ENCODE measurements around the gene RPL22L1.
"Not testable (repeated sequence)": the region's sequence is repeated elsewhere in the genome, so short reads cannot be mapped to it uniquely, and the experiment has no call there.

Gene RPL22L1

GRCh38 chr3:170829546-170830272, 40.3 kb downstream of the RPL22L1 start:
- no peak for DNase-seq (ENCODE audit: low read depth in 2 of 2)

- DNase-seq (ENCODE audit: low read depth in 2 of 2) = no peak
These were observed 43.9 kb downstream of the RPL22L1 start for GRCh38 chr3:170826047-170826446.

GRCh38 chr3:170823562-170823961, 46.4 kb downstream of the RPL22L1 start:
- DNase-seq (ENCODE audit: low read depth in 2 of 2) = not testable (repeated sequence)

GRCh38 chr3:170818325-170818724, 51.7 kb downstream of the RPL22L1 start:
- DNase-seq (ENCODE audit: low read depth in 2 of 2) = not testable (repeated sequence)

- not testable (repeated sequence) for DNase-seq (ENCODE audit: low read depth in 2 of 2)
These were observed 52.5 kb downstream of the RPL22L1 start for GRCh38 chr3:170817471-170817870.

GRCh38 chr3:170816841-170817240, 53.2 kb downstream of the RPL22L1 start:
- DNase-seq (ENCODE audit: low read depth in 2 of 2) = no peak

GRCh38 chr3:170816341-170816740, 53.7 kb downstream of the RPL22L1 start:
- no peak for DNase-seq (ENCODE audit: low read depth in 2 of 2)

- DNase-seq (ENCODE audit: low read depth in 2 of 2) = no peak
These were observed 54.1 kb downstream of the RPL22L1 start for GRCh38 chr3:170815936-170816335.

GRCh38 chr3:170815340-170815739, 54.7 kb downstream of the RPL22L1 start:
- DNase-seq (ENCODE audit: low read depth in 2 of 2) = no peak

All from stimulated activated CD4-positive, alpha-beta T cell treated with anti-CD3 and anti-CD28 coated beads, Interleukin-12 subunit alpha, Interleukin-12 subunit beta, amount 100 ng/mL, for 24 hours (primary cell).